Measurements from ENCODE around the gene SLC35F1. TPM values are rescaled to one million over a fixed set of nuclear protein-coding genes. Genes with fewer than 3 reads are reported as not detected.

Gene SLC35F1
- polyA plus RNA-seq, 1 donor (not counting 4 experiments of a cell fraction or from before 2014, with no cell fraction given), result not detected

GRCh38 chr6:117890172-117890571 lies 16.9 kb upstream of the SLC35F1 start:
- Histone ChIP-seq H3K9me3 (ENCODE audit: control insufficient read depth, low read depth, low read length) (no peaks in the 10 kb centered on the region), H3K4me2 (ENCODE audit: control insufficient read depth, extremely low read depth, insufficient read depth, low read depth, low read length) (no peak overlapping the region), H3K36me3 (ENCODE audit: control insufficient read depth in 2 of 2, extremely low read depth in 1 of 2, insufficient read depth in 2 of 2, low read length in 2 of 2) (no peaks in the 10 kb centered on the region), H3K27me3 (ENCODE audit: control insufficient read depth, extremely low read depth, insufficient read depth, low read length) (no peaks in the 10 kb centered on the region), H3K9me1 (ENCODE audit: control insufficient read depth, extremely low read depth, insufficient read depth, low read length) (no peaks in the 10 kb centered on the region), H3K79me2 (ENCODE audit: control insufficient read depth, insufficient read depth, low read length) (no peaks in the 10 kb centered on the region), H3K27ac (ENCODE audit: control insufficient read depth, insufficient read depth, low read length) (no peak overlapping the region), H3K4me3 (ENCODE audit: control insufficient read depth in 2 of 3, extremely low read depth in 1 of 3, insufficient read depth in 2 of 3, low read depth in 1 of 3, low read length in 3 of 3) (no peak overlapping the region), H3K9ac (ENCODE audit: control insufficient read depth, extremely low read depth, insufficient read depth, low read length) (no peak overlapping the region), H2AFZ (ENCODE audit: control insufficient read depth, low read length) (no peak overlapping the region), H3K4me1 (ENCODE audit: control insufficient read depth, extremely low read depth, insufficient read depth, low read length) (no peaks in the 10 kb centered on the region), H4K20me1 (ENCODE audit: control insufficient read depth, extremely low read depth, insufficient read depth, low read length) (no peaks in the 10 kb centered on the region)
- dilution Hi-C loops (cut with MboI; ENCODE audit: extremely low pct_ligation_motif_present, low sequenced_read_pairs), result no loop called here
- TF ChIP-seq CTCF (optimal IDR thresholded peaks at IDR 0.05 in 1 of 3, IDR thresholded peaks at IDR 0.05 in 1 of 3, conservative IDR thresholded peaks at IDR 0.05 in 1 of 3; ENCODE audit: extremely low read depth in 1 of 3, insufficient read depth in 2 of 3, low read length in 3 of 3) (no peak), EZH2 (IDR thresholded peaks at IDR 0.05; ENCODE audit: low read length) (no peak)
- no peak for DNase-seq (ENCODE audit: low read depth, low spot score)
- FAIRE-seq, result no peak

GRCh38 chr6:117906507-117906957 lies 532 bp upstream of the SLC35F1 start:
- H3K27ac ChIP-seq (ENCODE audit: control insufficient read depth, insufficient read depth, low read length), result no peak overlapping the region
- FAIRE-seq, result no peak
- no peak for DNase-seq (ENCODE audit: low read depth, low spot score)
- TF ChIP-seq EZH2 (IDR thresholded peaks at IDR 0.05; ENCODE audit: low read length) (no peak), CTCF (optimal IDR thresholded peaks at IDR 0.05 in 1 of 3, IDR thresholded peaks at IDR 0.05 in 1 of 3, conservative IDR thresholded peaks at IDR 0.05 in 1 of 3; ENCODE audit: extremely low read depth in 1 of 3, insufficient read depth in 2 of 3, low read length in 3 of 3) (no peak)
- H3K4me1 ChIP-seq (ENCODE audit: control insufficient read depth, extremely low read depth, insufficient read depth, low read length), result no peaks in the 10 kb centered on the region
- H3K9ac ChIP-seq (ENCODE audit: control insufficient read depth, extremely low read depth, insufficient read depth, low read length), result no peak overlapping the region
- dilution Hi-C loops (cut with MboI; ENCODE audit: extremely low pct_ligation_motif_present, low sequenced_read_pairs), result no loop called here
- H3K9me1 ChIP-seq (ENCODE audit: control insufficient read depth, extremely low read depth, insufficient read depth, low read length), result no peaks in the 10 kb centered on the region
- H3K27me3 ChIP-seq (ENCODE audit: control insufficient read depth, extremely low read depth, insufficient read depth, low read length), result peaks cover 27% of the 10 kb centered on the region
- no peak overlapping the region for H3K4me3 ChIP-seq (ENCODE audit: control insufficient read depth in 2 of 3, extremely low read depth in 1 of 3, insufficient read depth in 2 of 3, low read depth in 1 of 3, low read length in 3 of 3)
- H3K4me2 ChIP-seq (ENCODE audit: control insufficient read depth, extremely low read depth, insufficient read depth, low read depth, low read length), result peak overlapping the region; percentile 45
- H3K36me3 ChIP-seq (ENCODE audit: control insufficient read depth in 2 of 2, extremely low read depth in 1 of 2, insufficient read depth in 2 of 2, low read length in 2 of 2), result no peaks in the 10 kb centered on the region
- no peak overlapping the region for H2AFZ ChIP-seq (ENCODE audit: control insufficient read depth, low read length)
- no peaks in the 10 kb centered on the region for H3K79me2 ChIP-seq (ENCODE audit: control insufficient read depth, insufficient read depth, low read length)
- H3K9me3 ChIP-seq (ENCODE audit: control insufficient read depth, low read depth, low read length), result no peaks in the 10 kb centered on the region
- no peaks in the 10 kb centered on the region for H4K20me1 ChIP-seq (ENCODE audit: control insufficient read depth, extremely low read depth, insufficient read depth, low read length)
